Neural cell (in vitro differentiated cells): ENCODE data around the gene FAM240A. TPM values are rescaled to one million over a fixed set of nuclear protein-coding genes. Genes with fewer than 3 reads are reported as not detected.

Experiments used
- H2AFZ ChIP-seq: fragments of 200-600, 300-800 bp; sonication (generic), shearing (Covaris generic); 2 replicates; pipeline ENCODE4 v1.6.0; 2014; ENCODE audit warnings: low read depth, mild to moderate bottlenecking, antibody characterized with exemption, low read length, moderate library complexity
- H3F3A ChIP-seq: fragments of 200-600 bp; shearing (Covaris generic); 2 replicates; pipeline ENCODE4 v1.6.1; 2016; ENCODE audit warnings: mild to moderate bottlenecking, moderate library complexity, mixed read lengths, antibody characterized with exemption, low read length; ENCODE audit not compliant: insufficient read depth, poor library complexity, severe bottlenecking
- H3K27ac ChIP-seq: fragments of 200-600, 300-800 bp; sonication (generic), shearing (Covaris generic); 2 replicates; pipeline ENCODE4 v1.5.1; 2014; ENCODE audit warnings: mild to moderate bottlenecking, low read length, moderate library complexity
- H3K27me3 ChIP-seq: fragments of 300-800, 200-600 bp; sonication (generic), shearing (Covaris generic); 2 replicates; pipeline ENCODE4 v1.6.0; 2014; ENCODE audit warnings: mild to moderate bottlenecking, low read depth, low read length, moderate library complexity; ENCODE audit not compliant: insufficient read depth
- H3K36me3 ChIP-seq: fragments of 300-800, 200-600 bp; sonication (generic), shearing (Covaris generic); 2 replicates; pipeline ENCODE4 v1.5.1; 2014; ENCODE audit warnings: mild to moderate bottlenecking, antibody characterized with exemption, low read length, moderate library complexity; ENCODE audit not compliant: insufficient read depth
- H3K4me2 ChIP-seq: fragments of 300-800, 200-600 bp; sonication (generic), shearing (Covaris generic); 2 replicates; pipeline ENCODE4 v1.6.0; 2014; ENCODE audit warnings: mild to moderate bottlenecking, low read length
- H3K4me3 ChIP-seq: fragments of 300-800, 200-600 bp; sonication (generic), shearing (Covaris generic); 2 replicates; pipeline ENCODE4 v1.5.1; 2014; ENCODE audit warnings: mild to moderate bottlenecking, low read length, moderate library complexity
- H3K79me2 ChIP-seq: fragments of 200-600 bp; shearing (Covaris generic); replicated peaks from 2 replicates; pipeline ENCODE4 v1.6.0; 2014; ENCODE audit warnings: mild to moderate bottlenecking, low read length, moderate library complexity; ENCODE audit not compliant: insufficient read depth
- H3K9ac ChIP-seq: fragments of 300-800, 200-600 bp; sonication (generic), shearing (Covaris generic); 2 replicates; pipeline ENCODE4 v1.6.1; 2016; ENCODE audit warnings: mild to moderate bottlenecking, low read length, mixed read lengths
- H3K9me2 ChIP-seq: fragments of 200-600 bp; shearing (Covaris generic); 2 replicates; pipeline ENCODE4 v1.6.1; 2016; ENCODE audit warnings: mild to moderate bottlenecking, low read length, mixed read lengths; ENCODE audit not compliant: insufficient read depth
- H3K9me3 ChIP-seq: fragments of 200-600, 300-800 bp; sonication (generic), shearing (Covaris generic); 2 replicates; pipeline ENCODE4 v1.6.1; 2016; ENCODE audit warnings: mild to moderate bottlenecking, mixed run types, low read length, moderate library complexity, mixed read lengths
- H4K20me1 ChIP-seq: fragments of 200-600 bp; shearing (Covaris generic); 2 replicates; pipeline ENCODE4 v1.6.1; 2016; ENCODE audit warnings: mild to moderate bottlenecking, mixed run types; ENCODE audit not compliant: insufficient read depth
- EP300 ChIP-seq: fragments of 450-650 bp; conservative IDR thresholded peaks from 2 replicates; pipeline ENCODE4 v1.6.1; 2014; ENCODE audit warnings: antibody characterized with exemption, mild to moderate bottlenecking, moderate library complexity; ENCODE audit not compliant: poor library complexity, severe bottlenecking
- EZH2 ChIP-seq: fragments of 200-600, 300-800 bp; shearing (Covaris generic), sonication (generic); IDR thresholded peaks from 2 replicates; pipeline ENCODE4 v1.6.1; 2014; ENCODE audit warnings: antibody characterized with exemption, low read length, borderline replicate concordance, mild to moderate bottlenecking; ENCODE audit not compliant: insufficient read depth, poor library complexity, severe bottlenecking
- MXI1 ChIP-seq: fragments of 450-650 bp; conservative IDR thresholded peaks from 2 replicates; pipeline ENCODE4 v1.6.1; 2014; ENCODE audit warnings: antibody characterized with exemption, mild to moderate bottlenecking; ENCODE audit not compliant: poor library complexity, severe bottlenecking
- POLR2AphosphoS5 ChIP-seq: IDR thresholded peaks from 2 replicates; pipeline ENCODE4 v1.6.1; 2012
- RAD21 ChIP-seq: fragments of 450-650 bp; conservative IDR thresholded peaks from 2 replicates; pipeline ENCODE4 v1.6.1; 2014; ENCODE audit warnings: antibody characterized with exemption, mild to moderate bottlenecking, moderate library complexity
- SMC3 ChIP-seq: fragments of 450-650 bp; conservative IDR thresholded peaks from 2 replicates; pipeline ENCODE4 v1.6.1; 2014; ENCODE audit warnings: antibody characterized with exemption, mild to moderate bottlenecking, moderate library complexity; ENCODE audit not compliant: poor library complexity
- TAF1 ChIP-seq: IDR thresholded peaks from 2 replicates; pipeline ENCODE4 v1.6.1; 2012; ENCODE audit warnings: low read depth
- polyA plus RNA-seq: library from polyadenylated mRNA; depleted of rRNA; stranded (reverse); fragments of >200 nt; gene quantifications from 2 replicates; pipeline ENCODE4 v1.2.3, GENCODE V29; 2014
- TF ChIP-seq, protein P1 (sequence below): IDR thresholded peaks from 2 replicates; pipeline ENCODE4 v1.6.1; 2012; ENCODE audit warnings: borderline replicate concordance
- TF ChIP-seq, protein P2 (sequence below): fragments of 450-650 bp; IDR thresholded peaks from 2 replicates; pipeline ENCODE4 v1.5.1; 2014; ENCODE audit warnings: antibody characterized with exemption, mild to moderate bottlenecking, moderate library complexity; ENCODE audit not compliant: poor library complexity, severe bottlenecking

Gene FAM240A
- polyA plus RNA-seq, 1 donor from 2014 or later: not detected

DNA sequence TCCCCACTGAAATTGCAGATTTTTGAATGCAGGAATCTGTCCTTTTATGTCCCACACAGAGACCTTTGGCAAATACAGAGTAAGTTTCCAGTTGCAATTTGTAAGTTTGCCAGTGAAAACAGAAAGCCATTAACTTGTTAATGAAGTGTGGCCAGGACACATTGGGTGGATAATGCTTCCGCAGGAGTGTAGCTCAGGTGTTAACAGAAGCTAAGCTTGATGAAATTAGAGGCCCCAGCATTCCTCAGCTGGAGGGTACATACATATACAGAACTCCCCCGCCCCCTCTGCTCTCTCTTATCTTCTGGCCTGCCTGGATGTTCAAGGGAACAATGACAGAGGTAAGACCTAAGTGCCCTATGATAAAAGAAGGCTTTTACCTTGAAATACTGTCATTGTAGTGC is 38.1 kb upstream of the FAM240A start:
- no peaks in the 10 kb centered on the region for H3K9me3 ChIP-seq
- H3K27ac ChIP-seq: no peak overlapping the region
- H3K9me2 ChIP-seq: no peaks in the 10 kb centered on the region
- H3F3A ChIP-seq: no peaks in the 10 kb centered on the region
- H3K27me3 ChIP-seq: peaks cover 50% of the 10 kb centered on the region
- no peaks in the 10 kb centered on the region for H4K20me1 ChIP-seq
- no peak overlapping the region for H3K4me3 ChIP-seq
- H3K9ac ChIP-seq: no peak overlapping the region
- no peak overlapping the region for H3K4me2 ChIP-seq
- TF ChIP-seq EP300 (no peak), MXI1 (no peak), POLR2AphosphoS5 (no peak), TAF1 (no peak), SMC3 (no peak), RAD21 (no peak), EZH2 (no peak)
- TF ChIP-seq, protein P1, sequence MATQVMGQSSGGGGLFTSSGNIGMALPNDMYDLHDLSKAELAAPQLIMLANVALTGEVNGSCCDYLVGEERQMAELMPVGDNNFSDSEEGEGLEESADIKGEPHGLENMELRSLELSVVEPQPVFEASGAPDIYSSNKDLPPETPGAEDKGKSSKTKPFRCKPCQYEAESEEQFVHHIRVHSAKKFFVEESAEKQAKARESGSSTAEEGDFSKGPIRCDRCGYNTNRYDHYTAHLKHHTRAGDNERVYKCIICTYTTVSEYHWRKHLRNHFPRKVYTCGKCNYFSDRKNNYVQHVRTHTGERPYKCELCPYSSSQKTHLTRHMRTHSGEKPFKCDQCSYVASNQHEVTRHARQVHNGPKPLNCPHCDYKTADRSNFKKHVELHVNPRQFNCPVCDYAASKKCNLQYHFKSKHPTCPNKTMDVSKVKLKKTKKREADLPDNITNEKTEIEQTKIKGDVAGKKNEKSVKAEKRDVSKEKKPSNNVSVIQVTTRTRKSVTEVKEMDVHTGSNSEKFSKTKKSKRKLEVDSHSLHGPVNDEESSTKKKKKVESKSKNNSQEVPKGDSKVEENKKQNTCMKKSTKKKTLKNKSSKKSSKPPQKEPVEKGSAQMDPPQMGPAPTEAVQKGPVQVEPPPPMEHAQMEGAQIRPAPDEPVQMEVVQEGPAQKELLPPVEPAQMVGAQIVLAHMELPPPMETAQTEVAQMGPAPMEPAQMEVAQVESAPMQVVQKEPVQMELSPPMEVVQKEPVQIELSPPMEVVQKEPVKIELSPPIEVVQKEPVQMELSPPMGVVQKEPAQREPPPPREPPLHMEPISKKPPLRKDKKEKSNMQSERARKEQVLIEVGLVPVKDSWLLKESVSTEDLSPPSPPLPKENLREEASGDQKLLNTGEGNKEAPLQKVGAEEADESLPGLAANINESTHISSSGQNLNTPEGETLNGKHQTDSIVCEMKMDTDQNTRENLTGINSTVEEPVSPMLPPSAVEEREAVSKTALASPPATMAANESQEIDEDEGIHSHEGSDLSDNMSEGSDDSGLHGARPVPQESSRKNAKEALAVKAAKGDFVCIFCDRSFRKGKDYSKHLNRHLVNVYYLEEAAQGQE: no peak
- TF ChIP-seq, protein P2, sequence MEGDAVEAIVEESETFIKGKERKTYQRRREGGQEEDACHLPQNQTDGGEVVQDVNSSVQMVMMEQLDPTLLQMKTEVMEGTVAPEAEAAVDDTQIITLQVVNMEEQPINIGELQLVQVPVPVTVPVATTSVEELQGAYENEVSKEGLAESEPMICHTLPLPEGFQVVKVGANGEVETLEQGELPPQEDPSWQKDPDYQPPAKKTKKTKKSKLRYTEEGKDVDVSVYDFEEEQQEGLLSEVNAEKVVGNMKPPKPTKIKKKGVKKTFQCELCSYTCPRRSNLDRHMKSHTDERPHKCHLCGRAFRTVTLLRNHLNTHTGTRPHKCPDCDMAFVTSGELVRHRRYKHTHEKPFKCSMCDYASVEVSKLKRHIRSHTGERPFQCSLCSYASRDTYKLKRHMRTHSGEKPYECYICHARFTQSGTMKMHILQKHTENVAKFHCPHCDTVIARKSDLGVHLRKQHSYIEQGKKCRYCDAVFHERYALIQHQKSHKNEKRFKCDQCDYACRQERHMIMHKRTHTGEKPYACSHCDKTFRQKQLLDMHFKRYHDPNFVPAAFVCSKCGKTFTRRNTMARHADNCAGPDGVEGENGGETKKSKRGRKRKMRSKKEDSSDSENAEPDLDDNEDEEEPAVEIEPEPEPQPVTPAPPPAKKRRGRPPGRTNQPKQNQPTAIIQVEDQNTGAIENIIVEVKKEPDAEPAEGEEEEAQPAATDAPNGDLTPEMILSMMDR: no peak
- no peaks in the 10 kb centered on the region for H3K36me3 ChIP-seq
- no peak overlapping the region for H2AFZ ChIP-seq
- no peaks in the 10 kb centered on the region for H3K79me2 ChIP-seq

DNA sequence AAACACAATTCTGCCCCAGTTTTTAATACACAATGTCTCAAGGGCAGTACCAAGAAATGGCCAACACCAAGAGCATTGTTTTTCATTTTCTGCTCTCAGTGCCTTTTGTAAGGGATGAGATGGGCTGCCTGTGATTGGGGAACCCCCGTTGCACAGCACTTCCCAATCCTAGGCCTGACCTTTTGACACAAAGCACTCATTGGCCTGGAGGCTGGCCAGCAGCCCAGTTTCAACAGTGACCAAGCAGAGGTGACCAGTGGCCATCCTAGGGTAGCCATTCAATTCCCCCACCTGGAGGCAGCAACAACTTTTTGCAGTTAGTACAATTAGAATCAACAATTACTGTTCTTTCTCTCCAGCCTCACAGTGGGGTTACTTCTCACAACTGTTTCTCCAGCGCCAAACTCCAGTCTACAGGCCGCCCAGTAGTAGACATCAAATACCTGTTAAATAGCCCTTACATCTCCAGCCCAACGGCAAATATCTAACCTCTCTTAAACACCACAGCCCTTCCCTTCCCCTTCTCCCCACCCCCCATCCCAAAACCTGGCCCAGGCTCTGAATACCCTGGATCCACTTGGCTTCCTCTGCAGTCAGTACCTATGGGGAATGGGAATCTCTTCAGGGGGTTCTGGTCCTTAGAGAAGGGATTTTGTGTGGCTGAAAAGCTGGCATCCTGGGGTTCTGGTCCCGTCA is 37.3 kb upstream of the FAM240A start:
- Histone ChIP-seq H3K4me3 (no peak overlapping the region), H3K4me2 (no peak overlapping the region), H3K27me3 (peaks cover 57% of the 10 kb centered on the region), H2AFZ (no peak overlapping the region), H3K36me3 (no peaks in the 10 kb centered on the region), H3K9ac (no peak overlapping the region), H3K27ac (no peak overlapping the region), H3K9me3 (no peaks in the 10 kb centered on the region), H3K79me2 (no peaks in the 10 kb centered on the region), H3F3A (no peaks in the 10 kb centered on the region), H3K9me2 (no peaks in the 10 kb centered on the region), H4K20me1 (no peaks in the 10 kb centered on the region)
- TF ChIP-seq, protein P2: no peak
- TF ChIP-seq EP300: no peak
- TF ChIP-seq, protein P1: no peak
- TF ChIP-seq EZH2: no peak
